NT2/D1 (cell line): ENCODE data around the gene NCKAP1.
A peak's percentile ranks its signal among the peaks of the same experiment; 100 is the strongest.

Experiments used
- DNase-seq: peaks from one replicate; pipeline ENCODE4 v3.0.0-alpha.2; 2011; ENCODE audit warnings: low read depth, low spot score
- H3K27me3 ChIP-seq: 2 replicates; pipeline ENCODE4 v1.6.0; 2011; ENCODE audit warnings: mild to moderate bottlenecking; ENCODE audit not compliant: insufficient read length, insufficient read depth
- H3K36me3 ChIP-seq: 2 replicates; pipeline ENCODE4 v1.6.1; 2011; ENCODE audit warnings: mild to moderate bottlenecking, low read length, mixed read lengths; ENCODE audit not compliant: insufficient read depth, insufficient read length
- H3K4me1 ChIP-seq: 2 replicates; pipeline ENCODE4 v1.5.1; 2011; ENCODE audit not compliant: insufficient read depth, insufficient read length
- H3K4me3 ChIP-seq: 2 replicates; pipeline ENCODE4 v1.5.1; 2011; ENCODE audit warnings: low read depth; ENCODE audit not compliant: insufficient read length
- H3K9ac ChIP-seq: 2 replicates; pipeline ENCODE4 v1.6.0; 2011; ENCODE audit warnings: low read depth; ENCODE audit not compliant: insufficient read length
- H3K9me3 ChIP-seq: 2 replicates; pipeline ENCODE4 v1.5.1; 2011; ENCODE audit warnings: mild to moderate bottlenecking, low read length; ENCODE audit not compliant: insufficient read depth
- SUZ12 ChIP-seq: IDR thresholded peaks from 2 replicates; pipeline ENCODE4 v1.6.1; 2011; ENCODE audit not compliant: insufficient read length, insufficient read depth; ENCODE audit errors: extremely low read depth
- YY1 ChIP-seq: IDR thresholded peaks from 2 replicates; pipeline ENCODE4 v1.6.1; 2011; ENCODE audit not compliant: insufficient read length, insufficient read depth
- ZNF274 ChIP-seq: IDR thresholded peaks from 2 replicates; pipeline ENCODE4 v1.6.1; 2011; ENCODE audit warnings: mild to moderate bottlenecking, low read depth, low read length

NCKAP1 gene, protein sequence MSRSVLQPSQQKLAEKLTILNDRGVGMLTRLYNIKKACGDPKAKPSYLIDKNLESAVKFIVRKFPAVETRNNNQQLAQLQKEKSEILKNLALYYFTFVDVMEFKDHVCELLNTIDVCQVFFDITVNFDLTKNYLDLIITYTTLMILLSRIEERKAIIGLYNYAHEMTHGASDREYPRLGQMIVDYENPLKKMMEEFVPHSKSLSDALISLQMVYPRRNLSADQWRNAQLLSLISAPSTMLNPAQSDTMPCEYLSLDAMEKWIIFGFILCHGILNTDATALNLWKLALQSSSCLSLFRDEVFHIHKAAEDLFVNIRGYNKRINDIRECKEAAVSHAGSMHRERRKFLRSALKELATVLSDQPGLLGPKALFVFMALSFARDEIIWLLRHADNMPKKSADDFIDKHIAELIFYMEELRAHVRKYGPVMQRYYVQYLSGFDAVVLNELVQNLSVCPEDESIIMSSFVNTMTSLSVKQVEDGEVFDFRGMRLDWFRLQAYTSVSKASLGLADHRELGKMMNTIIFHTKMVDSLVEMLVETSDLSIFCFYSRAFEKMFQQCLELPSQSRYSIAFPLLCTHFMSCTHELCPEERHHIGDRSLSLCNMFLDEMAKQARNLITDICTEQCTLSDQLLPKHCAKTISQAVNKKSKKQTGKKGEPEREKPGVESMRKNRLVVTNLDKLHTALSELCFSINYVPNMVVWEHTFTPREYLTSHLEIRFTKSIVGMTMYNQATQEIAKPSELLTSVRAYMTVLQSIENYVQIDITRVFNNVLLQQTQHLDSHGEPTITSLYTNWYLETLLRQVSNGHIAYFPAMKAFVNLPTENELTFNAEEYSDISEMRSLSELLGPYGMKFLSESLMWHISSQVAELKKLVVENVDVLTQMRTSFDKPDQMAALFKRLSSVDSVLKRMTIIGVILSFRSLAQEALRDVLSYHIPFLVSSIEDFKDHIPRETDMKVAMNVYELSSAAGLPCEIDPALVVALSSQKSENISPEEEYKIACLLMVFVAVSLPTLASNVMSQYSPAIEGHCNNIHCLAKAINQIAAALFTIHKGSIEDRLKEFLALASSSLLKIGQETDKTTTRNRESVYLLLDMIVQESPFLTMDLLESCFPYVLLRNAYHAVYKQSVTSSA

DNA sequence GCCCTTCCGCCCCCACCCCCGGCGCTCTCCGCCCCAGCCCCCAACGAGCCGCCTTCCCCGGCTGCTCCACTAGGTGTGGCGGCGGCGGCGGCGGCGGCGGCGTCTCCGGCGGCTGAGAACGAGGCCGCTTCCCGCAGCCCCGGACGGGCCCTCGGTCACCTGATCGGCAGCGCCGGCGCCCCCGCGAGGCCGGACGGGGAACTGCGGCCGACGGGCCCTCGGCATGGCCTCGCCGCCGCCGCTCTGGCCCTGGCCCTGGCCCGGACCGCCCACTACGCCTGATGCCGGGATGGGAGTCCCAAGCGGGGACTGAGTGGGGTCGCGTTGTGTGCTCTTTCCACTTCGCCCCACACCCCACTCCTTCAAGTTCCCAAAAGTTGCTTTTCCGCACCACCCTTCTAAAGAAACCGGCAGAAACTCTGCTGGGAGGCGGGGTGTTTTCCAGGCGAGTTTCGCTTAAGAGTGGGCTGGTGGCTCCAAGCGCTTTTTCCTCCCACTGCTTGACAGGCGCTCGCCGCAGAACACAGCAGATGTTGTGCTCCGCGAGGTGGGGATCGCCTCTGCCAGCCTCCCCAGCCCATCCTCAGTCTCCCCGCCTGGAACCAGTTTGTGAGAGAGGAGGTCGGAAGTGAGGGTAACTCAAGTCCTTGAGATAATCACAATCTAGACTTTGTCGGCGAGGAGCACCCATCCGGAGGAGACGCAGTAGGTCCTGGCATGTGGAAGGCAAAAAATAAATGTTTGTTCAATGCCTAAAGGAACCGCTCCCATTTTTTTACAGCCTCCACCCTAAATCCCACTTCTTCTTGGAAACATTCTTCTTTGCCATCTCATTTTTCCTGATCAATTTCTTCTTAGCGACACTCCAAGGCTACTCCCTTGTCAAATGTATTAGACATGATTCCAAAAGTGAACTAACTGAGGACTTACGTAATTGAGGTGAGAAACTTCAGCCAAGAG is at the start of gene NCKAP1:
NCKAP1 (minus strand) TSS at position 117 of the 960 bp plus-strand sequence. CDS start 358 bp downstream, outside the sequence.
- DNase-seq: peak; percentile 57
- H3K9ac ChIP-seq: peak within 1 kb of the TSS; percentile 86
- H3K4me3 ChIP-seq: peak within 1 kb of the TSS; percentile 74
- TF ChIP-seq SUZ12 (no peak), ZNF274 (no peak), YY1 (no peak)
- peaks cover 17% of the 10 kb centered on the region for H3K27me3 ChIP-seq
- H3K36me3 ChIP-seq: peaks cover 3% of the 10 kb centered on the region
- H3K4me1 ChIP-seq: no peaks in the 10 kb centered on the region
- H3K9me3 ChIP-seq: no peaks in the 10 kb centered on the region

DNA sequence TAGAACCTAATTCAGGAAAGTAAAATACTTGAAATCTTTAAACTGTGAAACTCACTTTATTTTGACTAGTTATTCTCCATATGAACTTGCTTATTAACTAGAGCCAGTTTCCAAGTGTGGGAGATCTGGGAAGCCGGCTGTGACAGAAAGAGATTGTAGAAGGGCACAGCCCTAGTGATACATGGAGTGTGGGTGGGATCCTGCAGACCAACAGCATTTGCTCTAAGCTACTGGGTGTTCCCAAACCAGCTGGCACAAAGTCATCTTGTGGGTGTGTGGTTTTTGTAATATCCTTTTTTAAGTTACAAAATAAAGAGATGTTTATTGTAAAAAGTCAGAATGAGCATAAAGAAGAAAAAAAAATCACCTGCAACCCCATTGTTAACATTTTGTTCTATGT is 43.7 kb upstream of the NCKAP1 start:
- DNase-seq: no peak
- no peak overlapping the region for H3K9ac ChIP-seq
- no peak for TF ChIP-seq ZNF274
- no peak for TF ChIP-seq YY1
- TF ChIP-seq SUZ12: no peak
- no peak overlapping the region for H3K4me3 ChIP-seq
- H3K4me1 ChIP-seq: no peaks in the 10 kb centered on the region
- no peaks in the 10 kb centered on the region for H3K36me3 ChIP-seq
- H3K27me3 ChIP-seq: no peaks in the 10 kb centered on the region
- no peaks in the 10 kb centered on the region for H3K9me3 ChIP-seq

DNA sequence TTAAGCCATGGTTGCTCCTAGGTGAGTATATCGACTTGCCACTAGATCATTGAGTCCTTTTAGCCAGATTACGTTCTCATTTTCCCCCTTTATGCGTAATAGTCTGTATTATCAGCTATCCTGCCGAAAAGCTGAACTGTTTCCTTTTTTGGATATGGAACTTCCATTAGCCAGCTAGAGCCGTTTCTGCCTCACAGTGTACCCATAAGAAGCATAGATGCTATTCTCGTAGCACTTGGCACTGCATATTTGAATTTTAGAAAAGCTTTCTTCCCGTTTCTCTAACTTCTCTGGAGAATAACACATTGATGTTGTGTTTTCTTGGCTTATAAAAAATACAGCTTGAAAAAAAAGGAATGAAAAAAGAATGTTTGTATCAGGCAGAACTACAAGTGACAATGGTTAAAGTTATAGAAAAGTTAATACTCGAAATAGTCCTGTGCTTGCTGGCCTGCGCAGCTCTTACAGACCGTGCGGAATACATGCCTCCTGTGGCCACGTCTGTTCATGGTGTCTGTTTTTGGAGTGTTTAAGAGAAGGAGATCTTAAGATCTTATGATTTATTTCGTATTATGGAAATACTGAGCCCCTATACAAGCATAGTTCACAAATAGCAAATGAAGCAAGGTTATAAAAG is 41.0 kb upstream of the NCKAP1 start:
- peak overlapping the region; percentile 48 for H3K4me3 ChIP-seq
- peak overlapping the region; percentile 68 for H3K9ac ChIP-seq
- no peak for DNase-seq
- TF ChIP-seq YY1 (no peak), SUZ12 (no peak), ZNF274 (no peak)
- H3K27me3 ChIP-seq: no peaks in the 10 kb centered on the region
- no peaks in the 10 kb centered on the region for H3K9me3 ChIP-seq
- no peaks in the 10 kb centered on the region for H3K36me3 ChIP-seq
- H3K4me1 ChIP-seq: no peaks in the 10 kb centered on the region

DNA sequence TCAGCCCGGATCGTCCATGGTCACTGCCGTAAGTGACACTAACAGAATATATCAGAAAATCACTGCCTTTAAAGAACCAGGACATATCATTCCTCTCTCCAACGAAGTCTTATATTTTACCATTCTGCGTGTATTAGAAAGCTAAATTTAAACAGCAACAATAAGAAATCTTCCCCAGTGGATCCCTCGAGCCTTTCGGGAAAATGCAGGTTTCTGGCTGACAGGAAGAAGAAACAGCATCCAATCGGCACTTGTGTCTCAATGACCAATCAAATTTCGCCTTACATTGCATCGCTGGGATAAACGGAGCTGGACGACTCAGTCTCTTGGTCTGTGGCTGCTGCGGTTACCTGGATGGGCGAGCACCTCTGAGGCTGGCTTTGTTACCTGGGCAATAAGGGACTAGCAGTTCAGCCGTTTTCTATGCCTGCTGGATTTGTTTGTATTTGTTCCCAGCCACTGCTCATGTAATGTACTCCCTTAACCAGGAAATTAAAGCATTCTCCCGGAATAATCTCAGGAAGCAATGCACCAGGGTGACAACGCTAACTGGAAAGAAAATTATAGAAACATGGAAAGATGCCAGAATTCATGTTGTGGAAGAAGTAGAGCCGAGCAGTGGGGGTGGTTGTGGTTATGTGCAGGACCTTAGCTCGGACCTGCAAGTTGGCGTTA is 40.3 kb upstream of the NCKAP1 start, which contains the start of gene DUSP19:
DUSP19 (plus strand) TSS at position 284 of the 675 bp plus-strand sequence; CDS start at position 471, 187 bp downstream.
- peak; percentile 89 for DNase-seq
- peak within 1 kb of the TSS; percentile 72 for H3K9ac ChIP-seq
- no peaks in the 10 kb centered on the region for H3K4me1 ChIP-seq
- no peaks in the 10 kb centered on the region for H3K27me3 ChIP-seq
- H3K9me3 ChIP-seq: no peaks in the 10 kb centered on the region
- no peaks in the 10 kb centered on the region for H3K36me3 ChIP-seq
- peak within 1 kb of the TSS; percentile 48 for H3K4me3 ChIP-seq
- no peak for TF ChIP-seq YY1
- no peak for TF ChIP-seq ZNF274
- no peak for TF ChIP-seq SUZ12

DNA sequence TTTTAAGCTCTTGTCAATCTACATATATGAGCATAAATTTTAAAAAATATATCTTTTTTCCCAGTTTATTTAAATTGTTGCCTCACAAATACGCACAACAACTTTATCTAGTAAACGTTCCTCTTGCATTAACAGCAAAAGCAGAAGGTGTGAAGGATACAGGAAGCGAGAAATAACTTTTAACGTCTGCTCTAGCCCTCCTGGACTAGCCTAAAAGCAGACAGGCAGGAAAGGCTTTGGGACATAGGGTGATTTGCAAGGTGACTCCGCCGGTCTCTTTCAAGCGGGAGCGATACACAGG is 39.9 kb upstream of the NCKAP1 start:
- H3K4me3 ChIP-seq: peak overlapping the region; percentile 48
- no peaks in the 10 kb centered on the region for H3K4me1 ChIP-seq
- peak overlapping the region; percentile 72 for H3K9ac ChIP-seq
- H3K36me3 ChIP-seq: no peaks in the 10 kb centered on the region
- peak; percentile 48 for DNase-seq
- no peaks in the 10 kb centered on the region for H3K27me3 ChIP-seq
- no peak for TF ChIP-seq ZNF274
- TF ChIP-seq YY1: no peak
- no peak for TF ChIP-seq SUZ12
- no peaks in the 10 kb centered on the region for H3K9me3 ChIP-seq
